Measurements from ENCODE around the gene SRL. TPM values are rescaled to one million over a fixed set of nuclear protein-coding genes. Genes with fewer than 3 reads are reported as not detected.

SRL gene
- total and polyA plus RNA-seq, 2 of the 13 experiments (the other 11 are each of a cell fraction or from before 2014, with no cell fraction given) = 0.05 TPM; not detected in 1

GRCh38 chr16:4157376-4157825 is 84.5 kb downstream of the SRL start (continued):
- TF ChIP-seq ARID3A (IDR thresholded peaks at IDR 0.05; ENCODE audit: low read depth, low read length) (peak; percentile 54), GABPA (IDR thresholded peaks at IDR 0.05; ENCODE audit: low read depth, low read length) (no peak), GABPA (CRISPR knock-in tag; IDR thresholded peaks at IDR 0.05; ENCODE audit: low read depth) (no peak), ARNT2 (CRISPR knock-in tag; IDR thresholded peaks at IDR 0.05; ENCODE audit: low read depth) (no peak), KMT2A (CRISPR knock-in tag; IDR thresholded peaks at IDR 0.05) (no peak), ZFP62 (CRISPR knock-in tag; IDR thresholded peaks at IDR 0.05) (no peak), ZNF24 (IDR thresholded peaks at IDR 0.05) (no peak), CREBL2 (CRISPR knock-in tag; IDR thresholded peaks at IDR 0.05; ENCODE audit: borderline replicate concordance) (no peak), KLF9 (CRISPR knock-in tag; IDR thresholded peaks at IDR 0.05; ENCODE audit: low read depth) (no peak), ZFX (CRISPR knock-in tag; IDR thresholded peaks at IDR 0.05; ENCODE audit: low read depth) (no peak), HOXA9 (CRISPR knock-in tag; IDR thresholded peaks at IDR 0.05; ENCODE audit: borderline replicate concordance) (no peak), ZNF12 (CRISPR knock-in tag; IDR thresholded peaks at IDR 0.05) (no peak), NFKB2 (CRISPR knock-in tag; IDR thresholded peaks at IDR 0.05; ENCODE audit: borderline replicate concordance) (no peak), ZNF772 (CRISPR knock-in tag; IDR thresholded peaks at IDR 0.05) (no peak), ZNF557 (CRISPR knock-in tag; IDR thresholded peaks at IDR 0.05) (no peak), KDM4B (CRISPR knock-in tag; IDR thresholded peaks at IDR 0.05) (no peak), ZNF776 (CRISPR knock-in tag; IDR thresholded peaks at IDR 0.05) (no peak), ZNF841 (CRISPR knock-in tag; IDR thresholded peaks at IDR 0.05; ENCODE audit: borderline replicate concordance) (no peak), NKX3-1 (CRISPR knock-in tag; IDR thresholded peaks at IDR 0.05) (no peak), LCORL (IDR thresholded peaks at IDR 0.05) (no peak), LCORL (CRISPR knock-in tag; IDR thresholded peaks at IDR 0.05) (peak; percentile 70; the same call in 1 of the 2 replicates), POLR2AphosphoS5 (IDR thresholded peaks at IDR 0.05; ENCODE audit: low read depth, low read length) (no peak), ZNF512 (CRISPR knock-in tag; IDR thresholded peaks at IDR 0.05) (no peak), NFE2L1 (CRISPR knock-in tag; IDR thresholded peaks at IDR 0.05; ENCODE audit: borderline replicate concordance) (no peak), ZNF343 (CRISPR knock-in tag; IDR thresholded peaks at IDR 0.05) (no peak), ZGPAT (CRISPR knock-in tag; IDR thresholded peaks at IDR 0.05) (peak; percentile 56)

Data from HepG2 (cell line).